MCF 10A (cell line): ENCODE results near the gene SLIT3. TPM values are rescaled to one million over a fixed set of nuclear protein-coding genes. Genes with fewer than 3 reads are reported as not detected.
"Not testable (repeated sequence)": the region's sequence is repeated elsewhere in the genome, so short reads cannot be mapped to it uniquely, and the experiment has no call there.

ENCODE experiments used
- BruUV-seq: library from RNA; stranded (reverse); fragments of 400-500 nt; replicated peaks from 2 replicates; lab custom pipeline; 2021; lab: Mats Ljungman, UMichigan
- CTCF ChIA-PET: fragments of 300-600 bp; sonication (Branson Sonifier 250); formaldehyde crosslinking; extraction: SDS; loops from one replicate; lab custom pipeline; 2021; ENCODE audit warnings: antibody characterized with exemption, inconsistent platforms; lab: Yijun Ruan, JAX
- POLR2A ChIA-PET: fragments of 300-600, 350-650 bp; sonication (Branson Sonifier 250); formaldehyde crosslinking; extraction: SDS; loops from one replicate; lab custom pipeline; 2020; ENCODE audit warnings: antibody characterized with exemption, inconsistent platforms; lab: Yijun Ruan, JAX
- DNase-seq: peaks from one replicate; pipeline ENCODE4 v3.0.0-alpha.2; 2018; ENCODE audit not compliant: unreplicated experiment
- H3K27ac Mint-ChIP-seq: one replicate; pipeline ENCODE4 v1.8.0; 2022; ENCODE audit warnings: mild to moderate bottlenecking, low read depth, mixed read lengths; ENCODE audit not compliant: unreplicated experiment
- H3K27me3 Mint-ChIP-seq: one replicate; pipeline ENCODE4 v1.8.0; 2022; ENCODE audit warnings: mixed read lengths; ENCODE audit not compliant: insufficient read depth, unreplicated experiment
- H3K36me3 Mint-ChIP-seq: one replicate; pipeline ENCODE4 v1.8.0; 2022; ENCODE audit warnings: mild to moderate bottlenecking, moderate library complexity, mixed read lengths; ENCODE audit not compliant: insufficient read depth, unreplicated experiment
- H3K4me1 Mint-ChIP-seq: one replicate; pipeline ENCODE4 v1.8.0; 2022; ENCODE audit warnings: mixed read lengths; ENCODE audit not compliant: insufficient read depth, unreplicated experiment
- H3K4me3 Mint-ChIP-seq: one replicate; pipeline ENCODE4 v1.8.0; 2022; ENCODE audit warnings: mild to moderate bottlenecking, moderate library complexity, mixed read lengths; ENCODE audit not compliant: unreplicated experiment
- H3K9me3 Mint-ChIP-seq: one replicate; pipeline ENCODE4 v1.8.0; 2022; ENCODE audit warnings: mixed read lengths; ENCODE audit not compliant: unreplicated experiment
- intact Hi-C: fragments of 100-400 bp; cut with micrococcal nuclease; formaldehyde crosslinking; loops from 2 replicates; pipeline ENCODE4 v1.14.1; 2022
- total RNA-seq: library from RNA; stranded (reverse); gene quantifications from 2 replicates; pipeline ENCODE4 v1.2.3, GENCODE V29; 2022
- TF ChIP-seq, protein P1 (sequence below): fragments of 200-600 bp; IDR thresholded peaks from one replicate; pipeline ENCODE4 v1.8.0; 2022; ENCODE audit warnings: antibody characterized with exemption, mild to moderate bottlenecking; ENCODE audit not compliant: unreplicated experiment

The SLIT3 gene
- total RNA-seq, 1 experiment from 2014 or later, result 0.89 TPM

DNA sequence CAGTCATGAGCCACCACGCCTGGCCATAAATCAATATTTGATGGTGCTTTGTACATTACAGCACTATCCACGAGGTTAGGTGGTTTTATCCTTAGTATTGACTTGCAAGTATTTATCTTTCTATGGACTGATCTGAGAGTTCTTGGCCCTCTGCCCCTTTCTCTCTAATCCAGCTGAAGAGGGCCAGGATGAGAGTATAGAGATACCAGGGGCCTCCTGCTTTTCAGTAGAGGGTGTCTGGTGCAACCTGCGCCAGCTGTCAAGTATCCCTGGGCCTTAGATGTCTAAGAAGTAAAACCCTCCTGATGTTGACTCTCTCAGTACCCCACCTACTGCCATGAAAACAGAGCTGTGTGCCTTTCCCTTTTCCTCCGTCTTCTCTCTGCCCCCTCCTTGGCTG, 153.4 kb downstream of the SLIT3 start:
- POLR2A ChIA-PET, result no interaction called here
- Mint-ChIP-seq H3K4me3 (no peak overlapping the region), H3K27me3 (no peaks in the 10 kb centered on the region), H3K27ac (no peak overlapping the region), H3K9me3 (peaks cover 22% of the 10 kb centered on the region), H3K4me1 (no peaks in the 10 kb centered on the region), H3K36me3 (no peaks in the 10 kb centered on the region)
- intact Hi-C loops, result no loop called here
- BruUV-seq, result no TSS peak
- CTCF ChIA-PET, result interaction anchor here (0.6 kb wide), 3 partner anchors 31 to 477 kb away, joined by 3 read pairs; no protein-coding TSS in a partner anchor
- TF ChIP-seq, protein P1, sequence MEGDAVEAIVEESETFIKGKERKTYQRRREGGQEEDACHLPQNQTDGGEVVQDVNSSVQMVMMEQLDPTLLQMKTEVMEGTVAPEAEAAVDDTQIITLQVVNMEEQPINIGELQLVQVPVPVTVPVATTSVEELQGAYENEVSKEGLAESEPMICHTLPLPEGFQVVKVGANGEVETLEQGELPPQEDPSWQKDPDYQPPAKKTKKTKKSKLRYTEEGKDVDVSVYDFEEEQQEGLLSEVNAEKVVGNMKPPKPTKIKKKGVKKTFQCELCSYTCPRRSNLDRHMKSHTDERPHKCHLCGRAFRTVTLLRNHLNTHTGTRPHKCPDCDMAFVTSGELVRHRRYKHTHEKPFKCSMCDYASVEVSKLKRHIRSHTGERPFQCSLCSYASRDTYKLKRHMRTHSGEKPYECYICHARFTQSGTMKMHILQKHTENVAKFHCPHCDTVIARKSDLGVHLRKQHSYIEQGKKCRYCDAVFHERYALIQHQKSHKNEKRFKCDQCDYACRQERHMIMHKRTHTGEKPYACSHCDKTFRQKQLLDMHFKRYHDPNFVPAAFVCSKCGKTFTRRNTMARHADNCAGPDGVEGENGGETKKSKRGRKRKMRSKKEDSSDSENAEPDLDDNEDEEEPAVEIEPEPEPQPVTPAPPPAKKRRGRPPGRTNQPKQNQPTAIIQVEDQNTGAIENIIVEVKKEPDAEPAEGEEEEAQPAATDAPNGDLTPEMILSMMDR, result no peak
- DNase-seq, result no peak

- DNase-seq, result no peak
- Mint-ChIP-seq H3K4me3 (no peak overlapping the region), H3K4me1 (no peaks in the 10 kb centered on the region), H3K27me3 (no peaks in the 10 kb centered on the region), H3K9me3 (peaks cover 25% of the 10 kb centered on the region), H3K27ac (no peak overlapping the region), H3K36me3 (no peaks in the 10 kb centered on the region)
- TF ChIP-seq, protein P1, result no peak
- ChIA-PET CTCF (interaction anchor here (0.6 to 1.8 kb wide), 2 partner anchors 155 to 159 kb away, joined by 3 to 4 read pairs; no protein-coding TSS in a partner anchor), POLR2A (no interaction called here)
- BruUV-seq, result no TSS peak
- intact Hi-C loops, result no loop called here
Observed at GRCh38 chr5:169146158-169146557, 154.8 kb downstream of the SLIT3 start.

GRCh38 chr5:169142264-169142970, 158.5 kb downstream of the SLIT3 start:
- Mint-ChIP-seq H3K27me3 (no peaks in the 10 kb centered on the region), H3K9me3 (peaks cover 36% of the 10 kb centered on the region), H3K4me1 (no peaks in the 10 kb centered on the region), H3K36me3 (no peaks in the 10 kb centered on the region), H3K27ac (no peak overlapping the region), H3K4me3 (no peak overlapping the region)
- CTCF ChIA-PET, result interaction anchor here (0.6 to 1.2 kb wide), 5 partner anchors 8 to 208 kb away, joined by 3 to 4 read pairs (median 3); no protein-coding TSS in a partner anchor
- POLR2A ChIA-PET, result no interaction called here
- intact Hi-C loops, result no loop called here
- DNase-seq, result no peak
- BruUV-seq, result no TSS peak
- TF ChIP-seq, protein P1, result no peak

DNA sequence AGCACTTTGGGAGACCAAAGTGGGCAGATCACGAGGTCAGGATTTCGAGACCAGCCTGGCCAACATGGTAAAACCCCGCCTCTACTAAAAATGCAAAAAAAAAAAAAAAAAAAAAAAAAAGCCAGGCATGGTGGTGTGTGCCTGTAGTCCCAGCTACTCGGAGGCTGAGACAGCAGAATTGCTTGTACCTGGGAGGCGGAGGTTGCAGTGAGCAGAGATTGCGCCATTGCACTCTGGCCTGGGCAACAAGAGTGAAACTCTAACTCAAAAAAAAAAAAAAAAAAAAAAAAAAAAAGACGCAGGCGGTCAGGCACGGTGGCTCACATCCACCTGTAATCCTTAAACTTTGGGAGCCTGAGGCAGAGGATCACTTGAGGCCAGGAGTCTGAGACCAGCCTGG, 160.7 kb downstream of the SLIT3 start:
- H3K27ac Mint-ChIP-seq, POLR2A ChIA-PET, intact Hi-C loops, H3K36me3 Mint-ChIP-seq, H3K4me3 Mint-ChIP-seq, H3K4me1 Mint-ChIP-seq, H3K27me3 Mint-ChIP-seq, BruUV-seq, DNase-seq: not testable (repeated sequence)
- H3K9me3 Mint-ChIP-seq, result peaks cover 33% of the 10 kb centered on the region
- CTCF ChIA-PET, result interaction anchor here (1.9 kb wide), 1 partner anchor 153 kb away, joined by 5 read pairs; no protein-coding TSS in a partner anchor
